Glomerular visceral epithelial cell (primary cell): ENCODE results near the gene SDCBP2.

Experiments
- DNase-seq: peaks from one replicate; pipeline ENCODE4 v3.0.0-alpha.2; 2016; ENCODE audit errors: extremely low spot score

The SDCBP2 gene

GRCh38 chr20:1297486-1297885, 31.5 kb downstream of the SDCBP2 start:
- DNase-seq, result no peak

GRCh38 chr20:1296922-1297321, 32.0 kb downstream of the SDCBP2 start:
- no peak for DNase-seq

- DNase-seq, result no peak
These were observed 32.8 kb downstream of the SDCBP2 start for GRCh38 chr20:1296117-1296610.

DNA sequence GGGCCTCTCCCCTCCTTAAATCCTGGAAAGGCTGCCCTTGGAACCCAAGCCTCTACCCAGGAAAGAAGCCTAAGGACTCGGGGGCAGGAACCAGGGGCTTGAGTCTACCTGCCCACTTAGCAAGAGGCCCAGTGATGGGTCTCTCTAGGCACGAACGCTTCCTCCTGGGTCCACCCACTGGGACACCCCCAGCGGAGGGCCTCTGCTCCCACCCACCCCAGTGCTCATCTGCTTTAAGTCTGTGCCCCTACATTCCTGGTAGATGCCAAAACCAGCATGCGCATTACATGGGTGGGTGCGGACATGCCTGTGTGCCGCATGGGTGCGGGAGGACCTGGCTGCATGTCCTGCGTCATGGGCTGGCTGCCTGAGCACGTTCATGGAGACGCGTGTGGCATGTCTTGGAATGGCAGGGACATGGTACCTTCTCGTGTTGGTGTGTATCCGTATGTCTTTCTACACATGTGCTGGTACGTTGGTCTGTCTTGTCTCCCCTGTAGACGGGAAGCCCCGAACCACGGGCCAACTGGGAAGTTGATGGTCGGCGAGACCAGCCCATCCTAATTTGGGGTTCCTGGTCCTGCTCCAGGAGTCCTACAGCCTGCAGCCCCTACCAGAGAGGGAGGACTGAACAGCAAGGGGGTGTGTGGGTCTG, 33.5 kb downstream of the SDCBP2 start:
- no peak for DNase-seq

GRCh38 chr20:1294497-1294896, 34.4 kb downstream of the SDCBP2 start:
- DNase-seq, result no peak

- DNase-seq, result no peak
These were observed 35.1 kb downstream of the SDCBP2 start for GRCh38 chr20:1293641-1294379.

GRCh38 chr20:1292620-1293019, 36.3 kb downstream of the SDCBP2 start:
- no peak for DNase-seq

DNA sequence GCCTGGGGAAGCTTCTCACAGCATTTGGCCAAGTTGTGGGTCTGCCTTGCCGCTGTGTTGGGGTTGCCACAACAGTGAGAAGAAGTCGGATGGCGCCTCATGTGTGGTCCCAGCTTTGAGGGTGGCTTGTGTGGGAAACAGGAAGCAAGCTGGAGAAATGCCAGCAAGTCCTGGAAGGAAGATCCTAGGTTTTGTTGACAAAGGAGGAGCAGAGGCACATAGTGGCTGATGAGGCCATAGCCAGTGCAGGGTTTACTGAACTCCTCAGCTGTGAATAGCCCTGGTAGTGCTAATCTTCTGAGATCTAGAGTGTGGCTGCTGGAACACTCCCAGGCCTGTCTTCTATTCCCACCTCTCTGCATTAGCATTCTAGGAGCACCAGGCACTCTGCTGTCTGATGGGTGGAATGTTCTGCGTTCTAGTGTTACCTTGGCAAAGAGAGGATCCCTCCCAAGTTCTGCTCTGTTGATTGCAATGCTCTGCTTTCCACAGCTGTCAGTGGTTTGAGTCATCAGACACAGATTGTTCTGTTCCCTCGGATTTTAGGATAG, 37.7 kb downstream of the SDCBP2 start:
- DNase-seq, result no peak

DNA sequence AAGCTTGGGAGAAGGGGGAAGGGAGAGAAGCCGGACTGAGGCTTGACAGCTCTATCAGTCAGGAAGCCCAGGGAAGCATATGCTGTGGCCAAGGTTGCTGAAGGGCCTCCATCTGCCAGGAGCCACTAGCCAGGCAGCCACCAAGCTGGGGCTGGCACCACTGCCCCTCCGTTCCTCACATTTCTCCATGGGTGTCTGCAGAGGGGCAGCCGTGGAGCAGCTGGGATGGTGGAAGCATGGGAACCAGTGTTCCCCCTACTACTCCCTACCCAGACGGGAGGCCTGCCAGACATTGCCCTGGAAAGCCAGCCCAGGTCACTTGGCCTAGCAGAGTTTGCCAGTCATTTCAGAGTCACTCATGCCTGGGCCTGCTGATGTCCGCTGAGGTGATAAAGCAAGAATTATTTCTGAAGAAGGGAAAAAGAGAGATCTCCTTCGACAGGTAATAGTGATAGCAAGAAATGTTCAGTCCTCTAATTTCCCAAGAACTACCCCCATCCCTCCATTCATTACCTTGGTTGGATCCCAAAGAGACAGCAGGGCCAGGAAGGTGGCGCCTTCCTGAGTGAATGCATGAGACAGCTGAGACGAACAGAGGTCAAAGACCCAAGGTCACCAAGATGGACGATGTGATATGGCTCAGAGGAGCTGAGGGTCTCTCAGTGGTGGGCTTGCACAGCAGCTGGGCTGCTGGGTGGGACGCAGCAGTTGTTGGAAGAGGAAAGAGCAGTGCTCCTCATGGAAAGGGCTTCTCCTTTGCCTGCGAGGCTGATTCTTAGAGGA, 41.0 kb downstream of the SDCBP2 start:
- no peak for DNase-seq

GRCh38 chr20:1287306-1287705, 41.6 kb downstream of the SDCBP2 start:
- no peak for DNase-seq

- DNase-seq, result no peak
These were observed 42.5 kb downstream of the SDCBP2 start for GRCh38 chr20:1286267-1287024.

DNA sequence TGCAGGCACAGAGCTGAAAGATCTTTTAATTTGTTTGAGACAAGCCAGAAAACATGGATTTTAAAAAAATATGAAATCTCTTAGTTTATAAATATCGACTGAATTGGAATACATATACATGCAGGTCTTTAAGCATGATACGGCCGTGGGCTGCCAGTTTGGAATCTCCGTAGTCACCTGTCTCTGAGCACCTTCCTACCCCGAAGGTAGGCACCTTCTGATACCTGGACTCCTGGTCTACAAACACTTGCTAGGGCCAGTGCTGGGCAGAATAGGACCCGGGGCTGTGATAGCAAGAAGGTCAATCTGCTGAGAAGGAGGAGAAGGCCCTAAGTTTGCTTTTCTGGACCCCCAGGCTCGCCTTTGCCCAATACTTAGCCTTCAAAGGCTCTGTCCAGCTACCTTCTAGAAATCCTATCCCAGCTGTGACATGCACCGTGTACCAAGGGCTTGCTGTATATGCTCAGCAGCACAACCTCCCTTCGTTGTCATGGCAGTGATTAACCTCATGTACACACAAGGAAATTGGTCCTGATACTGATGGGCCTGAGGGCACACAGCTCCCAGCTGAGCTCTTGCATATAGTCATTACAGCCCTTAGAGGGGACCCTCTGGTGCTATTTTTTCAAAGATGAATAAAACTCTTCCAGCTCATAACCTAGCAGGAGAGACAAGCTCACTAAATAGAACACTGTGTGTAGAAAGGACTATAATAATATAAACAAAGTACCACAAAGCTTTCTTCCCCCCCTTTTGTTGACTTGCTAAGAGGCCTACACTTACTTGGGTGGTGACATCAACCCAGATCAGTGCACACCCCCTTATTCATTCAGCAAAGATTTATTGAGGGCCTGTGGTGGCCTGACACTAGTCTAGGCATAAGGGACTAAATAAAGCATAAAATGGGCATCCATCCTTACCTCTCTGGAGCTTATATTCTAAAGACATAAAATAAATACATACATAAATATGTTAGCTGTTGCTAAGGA, 45.1 kb downstream of the SDCBP2 start:
- no peak for DNase-seq

DNA sequence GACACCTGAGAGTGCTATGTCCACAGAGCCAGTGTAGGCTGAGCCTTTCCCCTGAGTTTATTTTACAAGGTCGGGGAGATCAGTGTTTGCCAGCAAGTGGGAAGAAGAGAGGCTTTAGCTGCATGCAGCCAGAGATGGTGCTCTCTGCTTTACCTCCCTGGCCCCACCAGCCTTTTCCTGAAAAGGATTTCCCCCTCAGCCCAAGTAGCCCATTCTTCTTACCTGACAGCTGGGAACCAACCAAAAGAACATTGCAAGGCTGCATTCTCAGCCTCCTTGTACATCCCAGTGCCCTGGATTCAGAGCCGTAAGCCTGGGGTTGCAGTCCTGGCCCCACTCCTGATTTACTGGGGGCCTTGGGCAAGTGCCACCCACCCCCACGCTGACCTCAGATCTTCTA, 46.0 kb downstream of the SDCBP2 start:
- no peak for DNase-seq

- DNase-seq, result no peak
These were observed 47.5 kb downstream of the SDCBP2 start for GRCh38 chr20:1281279-1282057.

GRCh38 chr20:1280195-1281102, 48.5 kb downstream of the SDCBP2 start:
- DNase-seq, result no peak

DNA sequence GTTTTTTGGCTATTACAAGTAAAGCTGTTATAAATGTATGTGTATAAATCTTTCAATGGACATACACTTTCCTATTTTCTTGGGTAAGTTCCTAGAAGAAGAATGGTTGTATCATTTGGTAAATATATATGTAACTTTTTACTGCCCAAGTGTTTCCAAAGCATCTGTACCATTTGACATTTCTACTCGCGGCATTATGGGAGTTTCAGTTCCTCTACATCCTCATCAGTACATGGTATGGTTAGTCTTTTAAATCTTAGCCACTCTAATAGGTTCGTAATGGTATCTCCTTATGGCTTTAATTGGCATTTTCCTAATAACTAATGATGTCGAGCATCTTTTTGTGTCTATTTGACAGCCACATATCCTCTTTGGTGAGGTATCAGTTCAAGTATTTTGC, 49.9 kb downstream of the SDCBP2 start:
- DNase-seq, result no peak

DNA sequence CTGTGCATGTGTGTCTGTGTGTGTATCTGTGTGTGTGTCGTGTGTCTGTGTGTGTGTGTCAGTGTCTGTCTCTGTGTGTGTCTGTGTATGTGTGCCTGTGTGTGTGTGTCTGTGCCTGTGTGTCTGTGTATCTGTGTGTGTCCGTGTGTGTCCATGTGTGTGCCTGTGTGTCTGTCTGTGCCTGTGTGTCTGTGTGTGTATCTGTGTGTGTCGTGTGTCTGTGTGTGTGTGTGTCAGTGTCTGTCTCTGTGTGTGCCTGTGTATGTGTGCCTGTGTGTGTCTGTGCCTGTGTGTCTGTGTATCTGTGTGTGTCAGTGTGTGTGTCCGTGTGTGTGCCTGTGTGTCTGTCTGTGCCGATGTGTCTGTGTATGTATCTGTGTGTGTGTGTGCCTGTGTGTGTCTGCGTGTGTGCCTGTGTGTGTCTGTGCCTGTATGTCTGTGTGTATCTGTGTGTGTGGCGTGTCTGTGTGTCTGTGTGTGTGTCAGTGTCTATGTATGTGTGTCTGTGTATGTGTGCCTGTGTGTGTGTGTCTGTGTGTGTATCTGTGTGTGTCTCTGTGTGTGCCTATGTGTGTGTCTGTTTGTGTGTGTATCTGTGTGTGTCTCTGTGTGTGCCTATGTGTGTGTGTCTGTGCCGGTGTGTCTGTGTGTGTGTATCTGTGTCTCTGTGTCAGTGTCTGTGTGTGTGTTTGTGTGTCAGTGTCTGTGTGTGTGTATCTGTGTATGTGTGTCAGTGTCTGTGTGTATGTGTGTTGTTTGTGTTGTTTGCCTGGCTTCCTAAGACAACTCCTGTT, 51.2 kb downstream of the SDCBP2 start:
- DNase-seq, result no peak

DNA sequence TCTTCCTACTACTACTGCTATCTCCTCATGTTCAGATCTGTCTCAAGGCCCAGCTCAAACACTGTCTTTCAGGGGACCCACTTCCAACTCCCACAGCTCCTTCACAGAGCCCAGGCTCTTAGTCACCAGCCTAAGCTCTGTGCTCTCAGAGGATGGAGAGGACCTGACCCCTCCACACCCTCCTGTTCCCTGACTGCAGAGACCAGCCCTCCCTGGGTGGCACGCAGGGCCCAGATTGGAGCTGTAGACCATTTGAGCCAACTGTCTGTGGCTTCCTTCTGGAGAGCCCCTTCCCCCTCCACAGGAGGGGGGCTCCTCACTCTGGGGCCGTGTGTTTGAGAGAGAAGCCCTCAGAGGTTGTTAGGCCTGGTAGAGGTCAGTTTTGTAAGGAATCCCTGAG, 53.0 kb downstream of the SDCBP2 start:
- no peak for DNase-seq
